H1 (cell line): ENCODE data around the gene SKA3.

Source experiments
- BACH1 ChIP-seq: IDR thresholded peaks from 2 replicates; pipeline ENCODE4 v1.6.1; 2012; ENCODE audit warnings: low read length, improper control_type of control experiment
- CREB1 ChIP-seq: IDR thresholded peaks from 2 replicates; pipeline ENCODE4 v1.6.1; 2012; ENCODE audit warnings: inconsistent platforms
- CTCF ChIP-seq, 3 experiments: IDR thresholded peaks; 1 replicate in 2 of 3; 2 replicates in 1 of 3; pipeline versions ENCODE4 v1.5.1 to v1.6.1; 2011; ENCODE audit warnings: low read length in 3 of 3, mild to moderate bottlenecking in 3 of 3, inconsistent platforms in 2 of 3, low read depth in 1 of 3, moderate library complexity in 1 of 3; ENCODE audit not compliant: insufficient read depth in 1 of 3; ENCODE audit errors: control extremely low read depth in 1 of 3
- JUN ChIP-seq: IDR thresholded peaks from 2 replicates; pipeline ENCODE4 v1.6.1; 2011; ENCODE audit warnings: low read depth, mild to moderate bottlenecking, improper control_type of control experiment, low read length
- MAX ChIP-seq: IDR thresholded peaks from 2 replicates; pipeline ENCODE4 v1.6.1; 2012; ENCODE audit warnings: inconsistent platforms
- YY1 ChIP-seq: IDR thresholded peaks from 2 replicates; pipeline ENCODE4 v1.6.1; 2011; ENCODE audit warnings: low read depth, mild to moderate bottlenecking, low read length

GRCh38 chr13:21216332-21216731, 40.0 kb upstream of the SKA3 start:
- TF ChIP-seq MAX (no peak), BACH1 (no peak), CTCF (IDR thresholded peaks at IDR 0.05; ENCODE audit: control extremely low read depth in 1 of 3, insufficient read depth in 1 of 3, low read depth in 1 of 3, low read length in 3 of 3) (no peak), CREB1 (no peak), JUN (no peak), YY1 (no peak)
